Measurements from ENCODE around the gene RNF32.

DNA sequence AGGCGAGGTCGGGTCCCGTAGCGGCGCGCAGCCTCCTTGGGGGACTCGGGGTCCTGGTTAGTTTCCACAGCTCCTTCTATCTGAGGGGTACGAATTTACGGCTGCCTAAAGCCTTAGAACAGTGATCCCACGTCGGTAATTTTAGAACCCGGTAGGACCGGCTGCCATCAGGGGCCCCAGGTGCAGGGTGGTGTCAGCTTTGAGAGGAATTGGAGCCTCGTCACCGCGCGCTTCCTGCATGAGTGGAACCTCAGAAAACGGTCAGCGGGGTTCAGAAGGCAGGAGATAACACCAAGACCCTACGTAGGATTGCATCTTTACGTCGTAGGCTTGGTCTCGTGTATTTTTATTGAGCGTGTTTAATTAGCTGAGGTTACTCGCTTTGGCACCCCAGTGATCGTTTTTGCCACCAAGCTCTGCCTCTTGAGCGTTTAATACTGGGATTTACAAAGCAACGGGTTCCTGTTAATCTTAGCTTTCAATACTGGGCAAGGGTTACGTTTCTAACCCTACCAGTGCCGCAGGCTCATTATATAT is 443 bp downstream of the RNF32 start:
- TF ChIP-seq POLR2AphosphoS5 (IDR thresholded peaks at IDR 0.05; ENCODE audit: low read depth, low read length) (no peak), TAF1 (IDR thresholded peaks at IDR 0.05; ENCODE audit: borderline replicate concordance, insufficient read depth, low read length) (no peak), SIN3A (IDR thresholded peaks at IDR 0.05; ENCODE audit: borderline replicate concordance, insufficient read depth, low read length) (no peak), FOXP2 (optimal IDR thresholded peaks at IDR 0.05; ENCODE audit: borderline replicate concordance, extremely low read depth, extremely low read length, insufficient read depth) (no peak)
- TF ChIP-seq, protein P1, sequence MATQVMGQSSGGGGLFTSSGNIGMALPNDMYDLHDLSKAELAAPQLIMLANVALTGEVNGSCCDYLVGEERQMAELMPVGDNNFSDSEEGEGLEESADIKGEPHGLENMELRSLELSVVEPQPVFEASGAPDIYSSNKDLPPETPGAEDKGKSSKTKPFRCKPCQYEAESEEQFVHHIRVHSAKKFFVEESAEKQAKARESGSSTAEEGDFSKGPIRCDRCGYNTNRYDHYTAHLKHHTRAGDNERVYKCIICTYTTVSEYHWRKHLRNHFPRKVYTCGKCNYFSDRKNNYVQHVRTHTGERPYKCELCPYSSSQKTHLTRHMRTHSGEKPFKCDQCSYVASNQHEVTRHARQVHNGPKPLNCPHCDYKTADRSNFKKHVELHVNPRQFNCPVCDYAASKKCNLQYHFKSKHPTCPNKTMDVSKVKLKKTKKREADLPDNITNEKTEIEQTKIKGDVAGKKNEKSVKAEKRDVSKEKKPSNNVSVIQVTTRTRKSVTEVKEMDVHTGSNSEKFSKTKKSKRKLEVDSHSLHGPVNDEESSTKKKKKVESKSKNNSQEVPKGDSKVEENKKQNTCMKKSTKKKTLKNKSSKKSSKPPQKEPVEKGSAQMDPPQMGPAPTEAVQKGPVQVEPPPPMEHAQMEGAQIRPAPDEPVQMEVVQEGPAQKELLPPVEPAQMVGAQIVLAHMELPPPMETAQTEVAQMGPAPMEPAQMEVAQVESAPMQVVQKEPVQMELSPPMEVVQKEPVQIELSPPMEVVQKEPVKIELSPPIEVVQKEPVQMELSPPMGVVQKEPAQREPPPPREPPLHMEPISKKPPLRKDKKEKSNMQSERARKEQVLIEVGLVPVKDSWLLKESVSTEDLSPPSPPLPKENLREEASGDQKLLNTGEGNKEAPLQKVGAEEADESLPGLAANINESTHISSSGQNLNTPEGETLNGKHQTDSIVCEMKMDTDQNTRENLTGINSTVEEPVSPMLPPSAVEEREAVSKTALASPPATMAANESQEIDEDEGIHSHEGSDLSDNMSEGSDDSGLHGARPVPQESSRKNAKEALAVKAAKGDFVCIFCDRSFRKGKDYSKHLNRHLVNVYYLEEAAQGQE (IDR thresholded peaks at IDR 0.05; ENCODE audit: insufficient read depth in 1 of 2, low read depth in 2 of 2, low read length in 2 of 2), result no peak

Measured in PFSK-1 (cell line).